Astrocyte (in vitro differentiated cells and primary cell): ENCODE results near the gene PDGFRB.

Source experiments
- CTCF ChIP-seq: IDR thresholded peaks from 2 replicates; pipeline ENCODE4 v1.5.1; 2011; ENCODE audit warnings: low read depth, mild to moderate bottlenecking, inconsistent platforms, low read length, moderate library complexity; ENCODE audit not compliant: insufficient read depth
- EZH2 ChIP-seq: IDR thresholded peaks from 2 replicates; pipeline ENCODE4 v1.6.1; 2012; ENCODE audit warnings: mild to moderate bottlenecking, low read length, inconsistent platforms; ENCODE audit not compliant: insufficient read depth

DNA sequence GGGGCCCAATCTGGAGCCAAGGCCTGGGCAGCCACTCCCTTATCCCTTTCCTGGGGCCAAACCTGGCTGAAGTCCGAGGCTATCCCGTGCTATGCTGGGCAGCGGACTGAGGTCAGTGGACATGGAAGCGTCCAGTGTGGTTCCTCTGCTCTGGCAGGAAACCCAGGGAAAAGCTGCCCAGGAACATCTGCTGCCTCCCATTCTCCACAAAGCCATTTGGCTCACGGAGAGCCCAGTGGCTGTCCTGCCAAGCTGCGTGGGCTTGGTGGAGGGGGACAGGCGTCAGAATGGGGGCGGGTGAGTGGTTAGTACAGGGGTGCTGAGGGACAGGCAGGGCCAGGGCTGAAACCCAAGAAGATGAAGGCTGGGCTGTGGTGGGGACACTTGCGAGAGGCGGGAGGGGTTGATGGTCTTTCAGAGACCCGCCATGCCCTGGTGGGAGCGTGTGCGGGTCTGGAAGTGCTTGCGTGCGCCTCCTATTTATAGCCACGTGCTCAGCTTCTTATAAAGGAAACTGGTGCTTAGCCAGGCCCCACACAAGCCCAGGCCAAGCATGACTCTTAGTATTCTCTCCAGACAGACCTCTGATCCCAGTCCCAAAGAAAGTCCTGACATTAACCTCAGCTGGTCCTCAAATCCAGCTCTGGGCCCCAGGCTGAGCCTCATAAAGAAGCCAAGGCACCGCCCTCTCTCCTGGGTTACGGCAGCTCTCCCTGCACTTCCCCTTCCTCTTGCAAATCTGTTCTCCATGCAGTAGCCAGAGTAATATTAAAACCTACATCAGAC is 24.8 kb upstream of the PDGFRB start:
- no peak for TF ChIP-seq CTCF
- TF ChIP-seq EZH2 = no peak
